ENCODE measurements around the gene FSTL4. TPM values are rescaled to one million over a fixed set of nuclear protein-coding genes. Genes with fewer than 3 reads are reported as not detected.

The FSTL4 gene
- total RNA-seq, 2 experiments from 2014 or later: not detected

- Histone ChIP-seq H3K27ac (ENCODE audit: low read depth, low read length, poor library complexity, severe bottlenecking) (no peak overlapping the region), H3K4me3 (ENCODE audit: low read depth, low read length, poor library complexity, severe bottlenecking) (no peak overlapping the region), H3K79me2 (ENCODE audit: insufficient read depth, low read depth, low read length) (no peaks in the 10 kb centered on the region), H3K4me1 (ENCODE audit: insufficient read depth, low read length, poor library complexity, severe bottlenecking) (no peaks in the 10 kb centered on the region), H3K4me2 (ENCODE audit: low read length) (no peak overlapping the region), H3K9me2 (ENCODE audit: insufficient read depth, low read length) (no peaks in the 10 kb centered on the region), H4K20me1 (ENCODE audit: insufficient read depth, low read length) (no peaks in the 10 kb centered on the region), H2AFZ (ENCODE audit: low read length) (no peak overlapping the region), H3K9me3 (ENCODE audit: low read length) (no peaks in the 10 kb centered on the region), H3K36me3 (ENCODE audit: insufficient read depth, low read length) (no peaks in the 10 kb centered on the region)
- intact Hi-C loops (cut with micrococcal nuclease; ENCODE audit: unreplicated experiment): no loop called here
- CTCF ChIA-PET (ENCODE audit: unreplicated experiment): no interaction called here
- DNase-seq (ENCODE audit: low spot score): no peak
- no TSS peak for BruUV-seq (replicated peaks)
- TF ChIP-seq EZH2phosphoT487 (IDR thresholded peaks at IDR 0.05; ENCODE audit: borderline replicate concordance, low read depth, low read length) (no peak), CTCF (conservative IDR thresholded peaks at IDR 0.05; ENCODE audit: low read length) (no peak)
- POLR2A ChIA-PET: interaction anchor here (0.7 kb wide), 1 partner anchor 315 kb away, joined by 4 read pairs; no protein-coding TSS in a partner anchor
Observed at GRCh38 chr5:133344266-133344665, 268.1 kb downstream of the FSTL4 start.

- ChIA-PET CTCF (ENCODE audit: unreplicated experiment) (no interaction called here), POLR2A (no interaction called here)
- Histone ChIP-seq H2AFZ (ENCODE audit: low read length) (no peak overlapping the region), H3K4me2 (ENCODE audit: low read length) (no peak overlapping the region), H3K4me1 (ENCODE audit: insufficient read depth, low read length, poor library complexity, severe bottlenecking) (no peaks in the 10 kb centered on the region), H4K20me1 (ENCODE audit: insufficient read depth, low read length) (no peaks in the 10 kb centered on the region), H3K9me2 (ENCODE audit: insufficient read depth, low read length) (no peaks in the 10 kb centered on the region), H3K27ac (ENCODE audit: low read depth, low read length, poor library complexity, severe bottlenecking) (no peak overlapping the region), H3K4me3 (ENCODE audit: low read depth, low read length, poor library complexity, severe bottlenecking) (no peak overlapping the region), H3K36me3 (ENCODE audit: insufficient read depth, low read length) (no peaks in the 10 kb centered on the region), H3K9me3 (ENCODE audit: low read length) (no peaks in the 10 kb centered on the region), H3K79me2 (ENCODE audit: insufficient read depth, low read depth, low read length) (no peaks in the 10 kb centered on the region)
- BruUV-seq (replicated peaks): no TSS peak
- TF ChIP-seq EZH2phosphoT487 (IDR thresholded peaks at IDR 0.05; ENCODE audit: borderline replicate concordance, low read depth, low read length) (no peak), CTCF (conservative IDR thresholded peaks at IDR 0.05; ENCODE audit: low read length) (no peak)
- intact Hi-C loops (cut with micrococcal nuclease; ENCODE audit: unreplicated experiment): no loop called here
- DNase-seq (ENCODE audit: low spot score): no peak
Observed at GRCh38 chr5:133343196-133343595, 269.1 kb downstream of the FSTL4 start.

- POLR2A ChIA-PET: no interaction called here
- intact Hi-C loops (cut with micrococcal nuclease; ENCODE audit: unreplicated experiment): no loop called here
- Histone ChIP-seq H3K4me3 (ENCODE audit: low read depth, low read length, poor library complexity, severe bottlenecking) (no peak overlapping the region), H3K27ac (ENCODE audit: low read depth, low read length, poor library complexity, severe bottlenecking) (no peak overlapping the region), H3K4me1 (ENCODE audit: insufficient read depth, low read length, poor library complexity, severe bottlenecking) (no peaks in the 10 kb centered on the region), H2AFZ (ENCODE audit: low read length) (no peak overlapping the region), H3K9me2 (ENCODE audit: insufficient read depth, low read length) (no peaks in the 10 kb centered on the region), H3K9me3 (ENCODE audit: low read length) (no peaks in the 10 kb centered on the region), H4K20me1 (ENCODE audit: insufficient read depth, low read length) (no peaks in the 10 kb centered on the region), H3K4me2 (ENCODE audit: low read length) (no peak overlapping the region), H3K36me3 (ENCODE audit: insufficient read depth, low read length) (no peaks in the 10 kb centered on the region), H3K79me2 (ENCODE audit: insufficient read depth, low read depth, low read length) (no peaks in the 10 kb centered on the region)
- TF ChIP-seq CTCF (conservative IDR thresholded peaks at IDR 0.05; ENCODE audit: low read length) (no peak), EZH2phosphoT487 (IDR thresholded peaks at IDR 0.05; ENCODE audit: borderline replicate concordance, low read depth, low read length) (no peak)
- no TSS peak for BruUV-seq (replicated peaks)
- CTCF ChIA-PET (ENCODE audit: unreplicated experiment): no interaction called here
- no peak for DNase-seq (ENCODE audit: low spot score)
Observed at GRCh38 chr5:133341915-133342710, 270.2 kb downstream of the FSTL4 start.
